ENCODE results near the gene USP5. TPM values are rescaled to one million over a fixed set of nuclear protein-coding genes. Genes with fewer than 3 reads are reported as not detected.
"Not testable (repeated sequence)": the region's sequence is repeated elsewhere in the genome, so short reads cannot be mapped to it uniquely, and the experiment has no call there.

USP5 gene
- total and polyA plus RNA-seq, 8 donors = 20.9 to 69.4 (median 32.4) TPM

DNA sequence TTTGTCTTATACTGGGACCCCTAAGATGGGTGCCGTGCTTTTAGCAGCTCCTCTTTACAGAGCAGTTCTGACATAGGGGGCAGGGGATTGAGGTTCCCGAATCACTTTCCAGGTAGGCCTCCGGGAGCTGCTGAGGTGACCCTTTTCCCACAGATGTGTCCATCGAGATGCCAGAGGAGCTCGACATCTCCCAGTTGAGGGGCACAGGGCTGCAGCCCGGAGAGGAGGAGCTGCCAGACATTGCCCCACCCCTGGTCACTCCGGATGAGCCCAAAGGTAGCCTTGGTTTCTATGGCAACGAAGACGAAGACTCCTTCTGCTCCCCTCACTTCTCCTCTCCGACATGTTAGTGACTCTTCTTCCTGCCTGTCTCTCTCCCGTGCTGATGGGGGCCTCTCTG lies 11.1 kb downstream of the USP5 start:
- H3K9me3 ChIP-seq = no peaks in the 10 kb centered on the region
- H3K4me1 ChIP-seq = peaks cover 6 to 15% (median 12%) of the 10 kb centered on the region in 4 donors
- TF ChIP-seq, protein P1, sequence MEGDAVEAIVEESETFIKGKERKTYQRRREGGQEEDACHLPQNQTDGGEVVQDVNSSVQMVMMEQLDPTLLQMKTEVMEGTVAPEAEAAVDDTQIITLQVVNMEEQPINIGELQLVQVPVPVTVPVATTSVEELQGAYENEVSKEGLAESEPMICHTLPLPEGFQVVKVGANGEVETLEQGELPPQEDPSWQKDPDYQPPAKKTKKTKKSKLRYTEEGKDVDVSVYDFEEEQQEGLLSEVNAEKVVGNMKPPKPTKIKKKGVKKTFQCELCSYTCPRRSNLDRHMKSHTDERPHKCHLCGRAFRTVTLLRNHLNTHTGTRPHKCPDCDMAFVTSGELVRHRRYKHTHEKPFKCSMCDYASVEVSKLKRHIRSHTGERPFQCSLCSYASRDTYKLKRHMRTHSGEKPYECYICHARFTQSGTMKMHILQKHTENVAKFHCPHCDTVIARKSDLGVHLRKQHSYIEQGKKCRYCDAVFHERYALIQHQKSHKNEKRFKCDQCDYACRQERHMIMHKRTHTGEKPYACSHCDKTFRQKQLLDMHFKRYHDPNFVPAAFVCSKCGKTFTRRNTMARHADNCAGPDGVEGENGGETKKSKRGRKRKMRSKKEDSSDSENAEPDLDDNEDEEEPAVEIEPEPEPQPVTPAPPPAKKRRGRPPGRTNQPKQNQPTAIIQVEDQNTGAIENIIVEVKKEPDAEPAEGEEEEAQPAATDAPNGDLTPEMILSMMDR (IDR thresholded peaks at IDR 0.05) = no peak
- TF ChIP-seq POLR2AphosphoS5 (IDR thresholded peaks at IDR 0.05) (no peak), EP300 (IDR thresholded peaks at IDR 0.05) (no peak), POLR2A (IDR thresholded peaks at IDR 0.05) (no peak)
- no peaks in the 10 kb centered on the region for H3K27me3 ChIP-seq
- no peak overlapping the region for H3K27ac ChIP-seq
- WGBS, 5 donors = 91 to 96% (median 93%) methylated on average over 8 to 11 of the region's 11 CpGs
- DNase-seq = no peak
- H3K36me3 ChIP-seq = peaks cover 65 to 82% (median 81%) of the 10 kb centered on the region in 4 donors
- intact Hi-C loops (cut with DNase I; ENCODE audit: low total_unique reads) = no loop called here
- H3K4me3 ChIP-seq = no peak overlapping the region

DNA sequence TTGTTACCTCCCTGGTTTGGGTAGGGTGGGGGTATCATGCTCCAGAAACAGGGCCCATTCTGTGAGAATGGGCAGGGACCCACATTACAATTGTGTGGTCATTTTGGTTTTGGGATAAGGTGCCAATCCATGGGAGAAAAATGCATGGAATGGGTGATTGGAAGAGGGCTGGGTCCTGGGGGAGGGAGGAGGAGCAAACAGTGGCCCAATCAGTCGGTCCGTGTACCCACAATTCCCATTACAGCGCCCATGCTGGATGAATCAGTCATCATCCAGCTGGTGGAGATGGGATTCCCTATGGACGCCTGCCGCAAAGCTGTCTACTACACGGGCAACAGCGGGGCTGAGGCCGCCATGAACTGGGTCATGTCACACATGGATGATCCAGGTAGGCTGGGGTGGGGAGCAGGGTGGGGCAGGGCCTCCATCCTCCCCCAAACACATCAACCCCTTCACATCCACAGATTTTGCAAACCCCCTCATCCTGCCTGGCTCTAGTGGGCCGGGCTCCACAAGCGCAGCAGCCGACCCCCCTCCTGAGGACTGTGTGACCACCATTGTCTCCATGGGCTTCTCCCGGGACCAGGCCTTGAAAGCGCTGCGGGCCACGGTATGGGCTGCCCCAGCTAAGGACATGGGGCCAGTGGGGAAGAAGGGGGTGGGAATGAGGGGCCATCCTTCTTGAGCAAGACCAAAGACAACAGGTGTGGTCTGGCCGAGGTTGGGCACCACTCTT lies 11.8 kb downstream of the USP5 start:
- H3K27ac ChIP-seq = no peak overlapping the region
- TF ChIP-seq POLR2A (IDR thresholded peaks at IDR 0.05) = no peak
- TF ChIP-seq, protein P1 (IDR thresholded peaks at IDR 0.05) = no peak
- TF ChIP-seq EP300 (IDR thresholded peaks at IDR 0.05) = no peak
- TF ChIP-seq POLR2AphosphoS5 (IDR thresholded peaks at IDR 0.05) = no peak
- no peaks in the 10 kb centered on the region for H3K9me3 ChIP-seq
- WGBS, 5 donors = 95 to 96% (median 95%) methylated on average over 16 of the region's 16 CpGs
- no peaks in the 10 kb centered on the region for H3K27me3 ChIP-seq
- H3K4me1 ChIP-seq = peaks cover 11 to 22% (median 20%) of the 10 kb centered on the region in 4 donors
- intact Hi-C loops (cut with DNase I; ENCODE audit: low total_unique reads) = no loop called here
- H3K36me3 ChIP-seq = peaks cover 57 to 75% (median 74%) of the 10 kb centered on the region in 4 donors
- H3K4me3 ChIP-seq = no peak overlapping the region
- no peak for DNase-seq

DNA sequence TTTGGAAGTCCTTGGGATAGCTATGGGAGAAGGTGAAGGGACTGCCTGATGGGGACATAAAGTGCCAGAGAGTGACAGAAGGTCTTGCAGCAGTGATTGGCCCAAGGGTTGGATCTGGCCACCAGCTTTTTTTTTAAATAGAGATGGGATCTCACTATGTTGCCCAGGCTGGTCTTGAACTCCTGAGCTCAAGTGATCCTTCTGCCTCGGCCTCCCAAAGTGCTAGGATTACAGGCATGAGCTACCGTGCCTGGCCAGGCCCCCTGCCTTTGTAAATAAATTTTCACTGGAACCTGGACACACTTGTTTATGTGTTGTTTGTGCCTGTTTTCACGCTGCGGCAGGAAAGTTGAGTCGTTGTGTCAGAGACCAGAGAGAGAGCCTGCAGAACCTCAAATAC lies 13.4 kb downstream of the USP5 start:
- H3K27me3 ChIP-seq; DNase-seq; H3K4me3 ChIP-seq; intact Hi-C loops (cut with DNase I; ENCODE audit: low total_unique reads); H3K9me3 ChIP-seq; H3K27ac ChIP-seq: not testable (repeated sequence)
- Histone ChIP-seq H3K4me1 (peaks cover 16 to 38% (median 34%) of the 10 kb centered on the region in 4 donors), H3K36me3 (peaks cover 49 to 74% (median 70%) of the 10 kb centered on the region in 4 donors)
- 91 to 96% (median 93%) methylated on average over 5 of the region's 5 CpGs for whole genome bisulfite sequencing, 5 donors

DNA sequence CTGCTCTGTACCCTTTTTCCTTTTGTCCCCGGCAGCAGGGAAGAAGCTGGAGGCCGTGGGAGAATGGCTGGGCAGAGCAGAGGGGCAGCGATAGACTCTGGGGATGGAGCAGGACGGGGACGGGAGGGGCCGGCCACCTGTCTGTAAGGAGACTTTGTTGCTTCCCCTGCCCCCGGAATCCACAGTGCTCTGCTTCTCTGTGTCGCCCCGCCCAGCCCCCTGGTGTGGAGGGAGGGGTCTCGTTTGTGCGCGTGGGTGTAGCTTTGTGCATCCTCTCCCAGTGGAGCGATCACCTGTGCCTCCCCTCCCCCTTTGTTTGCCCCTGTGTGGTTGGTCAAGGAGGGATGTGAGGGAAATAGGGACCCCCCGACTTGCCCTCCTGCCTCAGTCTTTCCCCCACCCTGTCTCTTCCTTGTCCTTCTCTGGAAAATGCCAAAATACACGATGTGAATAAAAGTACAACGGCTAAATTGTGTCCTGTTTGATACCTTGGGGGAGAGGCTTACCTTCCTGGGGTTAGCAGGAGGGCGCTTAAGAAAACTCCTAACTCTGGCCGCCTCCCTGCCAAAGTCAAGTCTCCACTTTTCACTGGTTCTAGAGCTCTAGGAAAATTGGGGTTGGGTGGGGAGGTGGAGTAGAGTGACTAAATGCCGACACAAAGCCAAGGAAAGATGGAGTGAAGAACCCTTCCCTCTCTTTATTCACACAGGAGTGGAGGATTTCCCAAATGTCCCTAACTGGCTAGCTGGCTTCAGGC lies 14.4 kb downstream of the USP5 start:
- peak overlapping the region; percentile 84 to 99 (median 98) for H3K27ac ChIP-seq
- H3K36me3 ChIP-seq = peaks cover 48 to 74% (median 70%) of the 10 kb centered on the region in 4 donors
- WGBS, 5 donors = 74 to 78% (median 75%) methylated on average over 17 to 19 of the region's 19 CpGs
- H3K9me3 ChIP-seq = no peaks in the 10 kb centered on the region
- peaks cover 21 to 48% (median 44%) of the 10 kb centered on the region in 4 donors for H3K4me1 ChIP-seq
- H3K27me3 ChIP-seq = no peaks in the 10 kb centered on the region
- intact Hi-C loops (cut with DNase I; ENCODE audit: low total_unique reads) = no loop called here
- TF ChIP-seq EP300 (IDR thresholded peaks at IDR 0.05) = no peak
- no peak for TF ChIP-seq POLR2A (IDR thresholded peaks at IDR 0.05)
- H3K4me3 ChIP-seq = peak overlapping the region; percentile 81 to 100 (median 98)
- DNase-seq = no peak

- intact Hi-C loops (cut with DNase I; ENCODE audit: low total_unique reads) = no loop called here
- Histone ChIP-seq H3K27ac (peak overlapping the region; percentile 84 to 99 (median 98)), H3K4me1 (peaks cover 27 to 54% (median 51%) of the 10 kb centered on the region in 4 donors), H3K4me3 (peak overlapping the region; percentile 81 to 100 (median 98)), H3K27me3 (no peaks in the 10 kb centered on the region), H3K9me3 (no peaks in the 10 kb centered on the region), H3K36me3 (peaks cover 42 to 68% (median 66%) of the 10 kb centered on the region in 4 donors)
- peak in 1 of 2 donors; percentile 38 for DNase-seq
- 0 to 6% (median 2%) methylated on average over 5 to 33 of the region's 33 CpGs for WGBS, 5 donors
- TF ChIP-seq POLR2AphosphoS5 (IDR thresholded peaks at IDR 0.05) = no peak
- TF ChIP-seq EP300 (IDR thresholded peaks at IDR 0.05) = no peak
- TF ChIP-seq, protein P1 (IDR thresholded peaks at IDR 0.05) = no peak
- TF ChIP-seq POLR2A (IDR thresholded peaks at IDR 0.05) = no peak
Measured at GRCh38 chr12:6866920-6867412, 15.0 kb downstream of the USP5 start.

Measured in stomach (tissue), 9 donors.